WTC11 (cell line): ENCODE data around the gene ZBTB34.

ENCODE experiments used
- CTCF ChIP-seq: fragments of 200-600 bp; IDR thresholded peaks from 2 replicates; pipeline ENCODE4 v1.8.0; 2022; ENCODE audit warnings: antibody characterized with exemption
- E2F1 ChIP-seq: sonication (generic); formaldehyde crosslinking; IDR thresholded peaks from 2 replicates; pipeline ENCODE4 v1.8.0; 2022; ENCODE audit warnings: mild to moderate bottlenecking, missing genetic modification reagents
- EMX1 ChIP-seq: fragments of 250-450 bp; sonication (Bioruptor Pico); IDR thresholded peaks from 2 replicates; pipeline ENCODE4 v1.8.0; 2021; ENCODE audit warnings: mild to moderate bottlenecking
- ERG ChIP-seq: fragments of 250-450 bp; sonication (Bioruptor Pico); IDR thresholded peaks from 2 replicates; pipeline ENCODE4 v1.8.0; 2021; ENCODE audit warnings: mild to moderate bottlenecking
- ESRRA ChIP-seq: sonication (generic); formaldehyde crosslinking; IDR thresholded peaks from 2 replicates; pipeline ENCODE4 v1.8.1; 2022; ENCODE audit warnings: mild to moderate bottlenecking, missing genetic modification reagents, borderline replicate concordance
- HMGA2 ChIP-seq: fragments of 250-450 bp; sonication (Bioruptor Pico); IDR thresholded peaks from 2 replicates; pipeline ENCODE4 v1.4.0; 2021; ENCODE audit warnings: mild to moderate bottlenecking, moderate library complexity
- IRF1 ChIP-seq: sonication (generic); formaldehyde crosslinking; IDR thresholded peaks from 2 replicates; pipeline ENCODE4 v1.8.0; 2023; ENCODE audit warnings: missing genetic modification reagents
- IRF2 ChIP-seq: sonication (generic); formaldehyde crosslinking; IDR thresholded peaks from 2 replicates; pipeline ENCODE4 v1.8.0; 2022; ENCODE audit warnings: low read depth, missing genetic modification reagents, borderline replicate concordance
- JUN ChIP-seq: sonication (generic); formaldehyde crosslinking; IDR thresholded peaks from 2 replicates; pipeline ENCODE4 v1.8.0; 2023; ENCODE audit warnings: mild to moderate bottlenecking, missing genetic modification reagents
- MAX ChIP-seq: sonication (generic); formaldehyde crosslinking; IDR thresholded peaks from 2 replicates; pipeline ENCODE4 v1.8.0; 2022; ENCODE audit warnings: mild to moderate bottlenecking, missing genetic modification reagents
- NR2C2 ChIP-seq: sonication (generic); formaldehyde crosslinking; IDR thresholded peaks from 2 replicates; pipeline ENCODE4 v1.8.0; 2022; ENCODE audit warnings: mild to moderate bottlenecking, missing genetic modification reagents
- ZBTB43 ChIP-seq: sonication (generic); formaldehyde crosslinking; IDR thresholded peaks from 2 replicates; pipeline ENCODE4 v1.8.1; 2023; ENCODE audit warnings: mild to moderate bottlenecking, missing genetic modification reagents
- ZNF281 ChIP-seq: sonication (generic); formaldehyde crosslinking; IDR thresholded peaks from 2 replicates; pipeline ENCODE4 v1.8.0; 2023; ENCODE audit warnings: mild to moderate bottlenecking, missing genetic modification reagents
- ZNF423 ChIP-seq: fragments of 250-450 bp; sonication (Bioruptor Pico); IDR thresholded peaks from 2 replicates; pipeline ENCODE4 v2.1.2; 2022; ENCODE audit warnings: mild to moderate bottlenecking, moderate library complexity

GRCh38 chr9:126880226-126880946 is 19.9 kb downstream of the ZBTB34 start:
- TF ChIP-seq CTCF = no peak
- no peak for TF ChIP-seq NR2C2 (CRISPR knock-in tag)
- no peak for TF ChIP-seq ZNF423 (CRISPR knock-in tag)
- no peak for TF ChIP-seq E2F1
- TF ChIP-seq MAX (CRISPR knock-in tag) = no peak
- no peak for TF ChIP-seq EMX1
- TF ChIP-seq ZNF281 = no peak
- no peak for TF ChIP-seq HMGA2 (CRISPR knock-in tag)
- TF ChIP-seq JUN (CRISPR knock-in tag) = no peak
- no peak for TF ChIP-seq ESRRA (CRISPR knock-in tag)
- no peak for TF ChIP-seq ERG (CRISPR knock-in tag)
- no peak for TF ChIP-seq IRF2
- no peak for TF ChIP-seq IRF1 (CRISPR knock-in tag)
- no peak for TF ChIP-seq ZBTB43 (CRISPR knock-in tag)
